Neural cell (in vitro differentiated cells): Measurements from ENCODE around the gene PSMB11.

Experiments used
- EP300 ChIP-seq: fragments of 450-650 bp; conservative IDR thresholded peaks from 2 replicates; pipeline ENCODE4 v1.6.1; 2014; ENCODE audit warnings: antibody characterized with exemption, mild to moderate bottlenecking, moderate library complexity; ENCODE audit not compliant: poor library complexity, severe bottlenecking
- POLR2AphosphoS5 ChIP-seq: IDR thresholded peaks from 2 replicates; pipeline ENCODE4 v1.6.1; 2012

GRCh38 chr14:23015618-23016017, 26.4 kb upstream of the PSMB11 start:
- no peak for TF ChIP-seq EP300
- TF ChIP-seq POLR2AphosphoS5: no peak
